ENCODE measurements around the gene NFASC. TPM values are rescaled to one million over a fixed set of nuclear protein-coding genes. Genes with fewer than 3 reads are reported as not detected.
A peak's percentile ranks its signal among the peaks of the same experiment; 100 is the strongest.

The NFASC gene
- total RNA-seq, 4 donors from 2014 or later, result 7.9 to 68.7 (median 32.7) TPM

DNA sequence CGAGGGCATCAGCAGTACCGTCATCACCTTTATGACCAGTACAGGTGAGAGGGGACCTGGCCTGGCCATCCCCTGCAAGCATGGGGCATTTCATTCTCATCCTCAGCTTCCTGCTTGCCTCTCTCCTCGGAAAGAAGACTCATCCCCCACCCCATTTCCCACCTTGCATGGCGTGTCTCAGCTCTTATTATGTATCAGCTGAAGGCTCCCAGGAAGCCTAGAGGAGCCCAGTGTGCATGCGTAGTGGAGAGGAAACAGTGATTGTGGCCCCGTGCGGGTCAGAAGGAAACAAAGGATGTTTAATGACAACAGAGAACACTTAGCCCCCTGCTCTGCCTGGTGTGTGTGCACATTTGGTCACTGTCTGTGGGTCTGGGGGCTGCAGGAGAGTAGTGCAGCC is 132.0 kb downstream of the NFASC start:
- intact Hi-C loops (cut with DNase I; ENCODE audit: low total_unique reads), result no loop called here
- DNase-seq, result no peak
- Histone ChIP-seq H3K9me3 (no peaks in the 10 kb centered on the region), H3K27me3 (no peaks in the 10 kb centered on the region), H3K36me3 (no peaks in the 10 kb centered on the region), H3K27ac (no peak overlapping the region), H3K4me3 (no peak overlapping the region), H3K4me1 (no peaks in the 10 kb centered on the region)
- no peak for TF ChIP-seq POLR2A (IDR thresholded peaks at IDR 0.05)
- TF ChIP-seq, protein P1, sequence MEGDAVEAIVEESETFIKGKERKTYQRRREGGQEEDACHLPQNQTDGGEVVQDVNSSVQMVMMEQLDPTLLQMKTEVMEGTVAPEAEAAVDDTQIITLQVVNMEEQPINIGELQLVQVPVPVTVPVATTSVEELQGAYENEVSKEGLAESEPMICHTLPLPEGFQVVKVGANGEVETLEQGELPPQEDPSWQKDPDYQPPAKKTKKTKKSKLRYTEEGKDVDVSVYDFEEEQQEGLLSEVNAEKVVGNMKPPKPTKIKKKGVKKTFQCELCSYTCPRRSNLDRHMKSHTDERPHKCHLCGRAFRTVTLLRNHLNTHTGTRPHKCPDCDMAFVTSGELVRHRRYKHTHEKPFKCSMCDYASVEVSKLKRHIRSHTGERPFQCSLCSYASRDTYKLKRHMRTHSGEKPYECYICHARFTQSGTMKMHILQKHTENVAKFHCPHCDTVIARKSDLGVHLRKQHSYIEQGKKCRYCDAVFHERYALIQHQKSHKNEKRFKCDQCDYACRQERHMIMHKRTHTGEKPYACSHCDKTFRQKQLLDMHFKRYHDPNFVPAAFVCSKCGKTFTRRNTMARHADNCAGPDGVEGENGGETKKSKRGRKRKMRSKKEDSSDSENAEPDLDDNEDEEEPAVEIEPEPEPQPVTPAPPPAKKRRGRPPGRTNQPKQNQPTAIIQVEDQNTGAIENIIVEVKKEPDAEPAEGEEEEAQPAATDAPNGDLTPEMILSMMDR (IDR thresholded peaks at IDR 0.05), result no peak

DNA sequence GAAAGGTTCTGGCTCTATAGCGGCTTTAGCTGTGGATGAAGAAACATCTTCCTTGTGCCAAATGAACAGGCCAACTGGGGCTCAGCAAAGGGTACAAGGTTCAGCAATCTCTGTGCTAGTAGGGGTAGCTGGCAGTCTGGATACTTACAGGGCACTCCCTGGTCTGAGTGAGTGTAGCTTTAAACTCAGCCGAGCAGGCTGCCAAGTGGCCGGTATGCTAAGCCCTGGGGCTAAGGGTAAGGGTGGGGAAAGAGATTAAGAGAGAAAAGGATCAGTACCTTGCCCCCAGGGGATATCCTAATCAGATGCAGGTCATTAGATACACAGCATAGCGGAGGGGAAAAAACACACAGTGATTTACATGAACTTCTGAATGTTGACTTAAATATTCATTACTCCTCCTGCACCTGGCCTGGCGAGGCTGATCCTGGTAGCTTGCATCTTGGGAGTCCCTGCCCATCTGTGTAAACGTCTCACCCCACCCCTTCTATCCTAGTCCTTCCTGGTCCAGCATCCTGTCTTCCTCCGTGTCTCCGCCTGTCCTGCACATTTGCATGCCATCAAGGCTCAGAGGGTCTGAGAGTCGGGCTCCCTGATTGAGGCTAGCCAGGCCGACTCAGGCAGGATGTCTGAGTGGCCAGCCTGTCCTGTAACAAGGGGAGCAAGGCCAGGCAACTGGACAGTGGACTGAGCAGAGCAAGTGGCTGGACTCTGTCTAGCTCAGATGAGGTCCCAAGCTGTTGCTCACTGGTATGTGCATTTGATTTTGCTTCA is 132.9 kb downstream of the NFASC start:
- Histone ChIP-seq H3K36me3 (no peaks in the 10 kb centered on the region), H3K27me3 (no peaks in the 10 kb centered on the region), H3K27ac (no peak overlapping the region), H3K9me3 (no peaks in the 10 kb centered on the region), H3K4me1 (no peaks in the 10 kb centered on the region), H3K4me3 (no peak overlapping the region)
- no peak for TF ChIP-seq POLR2A (IDR thresholded peaks at IDR 0.05)
- TF ChIP-seq, protein P1 (IDR thresholded peaks at IDR 0.05), result no peak
- intact Hi-C loops (cut with DNase I; ENCODE audit: low total_unique reads), result no loop called here
- DNase-seq, result no peak

DNA sequence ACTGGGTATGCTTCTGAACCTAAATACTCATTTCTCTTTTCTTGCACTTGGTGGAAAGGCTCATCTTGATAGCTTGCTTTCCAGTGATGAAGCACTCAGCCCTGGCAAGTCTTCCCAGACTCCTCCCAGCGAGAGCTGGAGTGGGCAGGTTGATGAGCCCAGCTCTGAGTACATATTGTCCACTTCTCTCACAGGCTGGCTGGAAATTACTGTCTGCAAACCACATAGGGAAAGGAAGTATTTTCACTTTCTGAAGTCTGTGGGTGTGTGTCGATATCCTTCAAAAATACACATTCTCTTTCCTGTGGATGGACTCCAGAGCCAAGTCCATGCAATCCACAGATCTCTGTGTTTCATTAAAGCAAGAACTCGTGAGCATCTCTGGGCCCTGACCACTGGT is 133.7 kb downstream of the NFASC start:
- H3K4me1 ChIP-seq, result no peaks in the 10 kb centered on the region
- no peak for TF ChIP-seq POLR2A (IDR thresholded peaks at IDR 0.05)
- TF ChIP-seq, protein P1 (IDR thresholded peaks at IDR 0.05), result no peak
- no peaks in the 10 kb centered on the region for H3K9me3 ChIP-seq
- peak in 1 of 2 donors; percentile 35 for DNase-seq
- H3K36me3 ChIP-seq, result no peaks in the 10 kb centered on the region
- H3K27ac ChIP-seq, result no peak overlapping the region
- no peak overlapping the region for H3K4me3 ChIP-seq
- intact Hi-C loops (cut with DNase I; ENCODE audit: low total_unique reads), result no loop called here
- H3K27me3 ChIP-seq, result no peaks in the 10 kb centered on the region

DNA sequence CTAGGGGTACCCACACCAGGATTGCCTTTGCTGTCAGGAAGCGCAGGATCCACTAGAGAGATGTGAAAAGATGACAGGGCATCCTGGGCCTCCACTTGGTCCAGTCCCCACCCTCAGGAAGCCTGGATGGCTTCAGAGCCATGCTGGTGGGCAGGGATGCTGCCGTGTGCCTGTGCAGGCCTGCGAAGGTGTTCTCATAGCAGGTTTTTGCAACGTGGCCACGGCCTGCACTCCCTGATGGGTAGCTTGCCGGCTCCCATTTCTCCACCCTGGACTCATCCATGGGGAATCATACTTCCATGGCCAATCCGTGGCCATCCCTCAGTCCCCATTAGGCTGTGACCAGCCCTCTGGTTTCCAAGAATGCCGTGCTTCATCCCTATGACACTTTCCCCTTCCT is 138.2 kb downstream of the NFASC start:
- H3K36me3 ChIP-seq, result no peaks in the 10 kb centered on the region
- no peak for TF ChIP-seq POLR2A (IDR thresholded peaks at IDR 0.05)
- TF ChIP-seq, protein P1 (IDR thresholded peaks at IDR 0.05), result no peak
- intact Hi-C loops (cut with DNase I; ENCODE audit: low total_unique reads), result no loop called here
- no peak overlapping the region for H3K27ac ChIP-seq
- H3K4me1 ChIP-seq, result peaks cover 0 to 4% of the 10 kb centered on the region in 2 donors
- no peaks in the 10 kb centered on the region for H3K9me3 ChIP-seq
- no peak for DNase-seq
- no peak overlapping the region for H3K4me3 ChIP-seq
- no peaks in the 10 kb centered on the region for H3K27me3 ChIP-seq

DNA sequence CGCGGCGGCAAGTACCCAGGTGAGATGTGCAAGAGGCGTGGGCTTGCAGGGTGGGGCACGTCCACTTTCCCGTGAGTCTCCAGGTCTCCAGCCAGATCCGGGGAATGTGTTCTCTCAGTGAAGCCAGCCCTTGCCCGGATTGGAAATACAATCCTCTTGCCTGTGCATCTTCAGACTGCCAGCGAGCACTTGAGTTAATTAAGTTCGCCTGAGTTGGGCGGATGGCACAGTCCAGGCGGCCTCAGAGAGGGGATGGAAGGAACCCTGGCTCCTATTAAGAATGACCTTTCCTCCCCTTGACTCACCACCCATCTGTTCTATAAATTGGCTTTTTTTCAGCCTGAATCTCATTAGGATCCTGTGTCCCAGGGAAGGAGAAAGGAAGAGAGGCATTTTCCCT is 139.0 kb downstream of the NFASC start:
- no peak overlapping the region for H3K27ac ChIP-seq
- H3K36me3 ChIP-seq, result no peaks in the 10 kb centered on the region
- H3K27me3 ChIP-seq, result no peaks in the 10 kb centered on the region
- TF ChIP-seq POLR2A (IDR thresholded peaks at IDR 0.05), result no peak
- TF ChIP-seq, protein P1 (IDR thresholded peaks at IDR 0.05), result no peak
- DNase-seq, result no peak
- no peak overlapping the region for H3K4me3 ChIP-seq
- H3K4me1 ChIP-seq, result peaks cover 0 to 7% of the 10 kb centered on the region in 2 donors
- intact Hi-C loops (cut with DNase I; ENCODE audit: low total_unique reads), result no loop called here
- no peaks in the 10 kb centered on the region for H3K9me3 ChIP-seq
